ENCODE measurements around the gene SLC30A2. TPM values are rescaled to one million over a fixed set of nuclear protein-coding genes. Genes with fewer than 3 reads are reported as not detected.
A peak's percentile ranks its signal among the peaks of the same experiment; 100 is the strongest.

SLC30A2 gene
- total and polyA plus RNA-seq, 9 of the 15 experiments (the other 6 are each of a cell fraction or from before 2014, with no cell fraction given): 0.01 to 0.18 (median 0.06) TPM; not detected in 3

DNA sequence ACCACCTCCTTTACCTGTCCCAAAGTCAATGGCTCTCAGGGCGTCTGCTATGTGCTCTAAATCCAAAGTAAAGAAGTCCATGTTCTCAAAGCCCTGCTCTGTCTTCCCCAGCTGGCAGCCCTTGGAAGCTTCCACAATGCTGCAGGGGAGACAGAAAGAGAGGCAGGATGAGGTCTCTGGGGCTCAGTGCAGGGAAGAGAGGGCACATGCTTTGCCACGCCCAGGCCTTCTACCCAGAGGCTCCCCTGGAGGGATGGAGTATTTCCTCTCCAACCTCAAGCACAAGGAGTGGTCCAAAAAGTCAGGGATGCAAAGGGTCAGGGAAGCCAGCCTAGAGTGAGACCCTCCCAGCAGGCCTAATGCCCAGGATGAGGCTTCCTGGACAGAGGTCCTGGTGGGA, 11.3 kb upstream of the SLC30A2 start:
- ATAC-seq: no peak
- Histone ChIP-seq H4K20me1 (replicated peaks; ENCODE audit: control insufficient read depth, insufficient read depth, low read length) (no peaks in the 10 kb centered on the region), H3K36me3 (ENCODE audit: control insufficient read depth, insufficient read depth, low read length) (no peaks in the 10 kb centered on the region), H3K4me1 (replicated peaks in 1 of 2; ENCODE audit: control insufficient read depth in 2 of 2, insufficient read depth in 2 of 2, low read length in 2 of 2) (peaks cover 25 to 27% of the 10 kb centered on the region in 2 experiments; a peak in 4 of 5 replicates), H3K9me3 (replicated peaks; ENCODE audit: control insufficient read depth, insufficient read depth, low read depth, low read length) (no peaks in the 10 kb centered on the region), H3K79me2 (ENCODE audit: control insufficient read depth, insufficient read depth, low read length) (no peaks in the 10 kb centered on the region), H2AFZ (ENCODE audit: low read depth, low read length) (no peak overlapping the region), H3K4me3 (no peak overlapping the region), H3K27ac (ENCODE audit: extremely low read depth, low read depth, low read length) (no peak overlapping the region), H3K9ac (ENCODE audit: insufficient read depth in 1 of 2, low read depth in 2 of 2, low read length in 2 of 2) (peak overlapping the region in 1 of 2 experiments; percentile 20; a peak in 1 of 4 replicates), H3K27me3 (ENCODE audit: control insufficient read depth in 2 of 2, insufficient read depth in 2 of 2, low read length in 2 of 2) (no peaks in the 10 kb centered on the region), H3K9me1 (ENCODE audit: control insufficient read depth, insufficient read depth, low read length) (no peaks in the 10 kb centered on the region), H3K4me2 (ENCODE audit: insufficient read depth, low read length) (no peak overlapping the region)
- DNase-seq (ENCODE audit: extremely low read depth in 1 of 4, low spot score in 3 of 4): no peak
- ChIA-PET POLR2A (interaction anchor here (1.1 kb wide), 1 partner anchor 18 kb away, joined by 3 read pairs; no protein-coding TSS in a partner anchor), CTCF (ENCODE audit: low intra/inter-chr PET ratio) (no interaction called here)
- no peak for TF ChIP-seq ELK1 (CRISPR knock-in tag; IDR thresholded peaks at IDR 0.05)
- TF ChIP-seq TEAD1 (CRISPR knock-in tag; IDR thresholded peaks at IDR 0.05): no peak
- no peak for TF ChIP-seq PCBP2 (IDR thresholded peaks at IDR 0.05; ENCODE audit: low read depth, low read length, poor library complexity, severe bottlenecking)
- TF ChIP-seq KAT8 (IDR thresholded peaks at IDR 0.05; ENCODE audit: low read depth): no peak
- no peak for TF ChIP-seq RBM25 (IDR thresholded peaks at IDR 0.05; ENCODE audit: low read depth, low read length, severe bottlenecking)
- no peak for TF ChIP-seq RFX5 (IDR thresholded peaks at IDR 0.05; ENCODE audit: low read depth, low read length)
- TF ChIP-seq CBX3 (IDR thresholded peaks at IDR 0.05; ENCODE audit: borderline replicate concordance in 1 of 2, low read length in 2 of 2): no peak
- TF ChIP-seq ZNF316 (IDR thresholded peaks at IDR 0.05): no peak
- BruUV-seq (replicated peaks): no TSS peak
- FAIRE-seq: no peak
- intact Hi-C loops (cut with micrococcal nuclease) (no loop called here), in situ Hi-C loops (cut with MboI) (no loop called here)
- WGBS (ENCODE audit: insufficient coverage, low coverage, missing lambda C conversion rate): 51% methylated on average over 2 of the region's 2 CpGs
